ENCODE results near the gene COPZ1.

- TF ChIP-seq, protein P1, sequence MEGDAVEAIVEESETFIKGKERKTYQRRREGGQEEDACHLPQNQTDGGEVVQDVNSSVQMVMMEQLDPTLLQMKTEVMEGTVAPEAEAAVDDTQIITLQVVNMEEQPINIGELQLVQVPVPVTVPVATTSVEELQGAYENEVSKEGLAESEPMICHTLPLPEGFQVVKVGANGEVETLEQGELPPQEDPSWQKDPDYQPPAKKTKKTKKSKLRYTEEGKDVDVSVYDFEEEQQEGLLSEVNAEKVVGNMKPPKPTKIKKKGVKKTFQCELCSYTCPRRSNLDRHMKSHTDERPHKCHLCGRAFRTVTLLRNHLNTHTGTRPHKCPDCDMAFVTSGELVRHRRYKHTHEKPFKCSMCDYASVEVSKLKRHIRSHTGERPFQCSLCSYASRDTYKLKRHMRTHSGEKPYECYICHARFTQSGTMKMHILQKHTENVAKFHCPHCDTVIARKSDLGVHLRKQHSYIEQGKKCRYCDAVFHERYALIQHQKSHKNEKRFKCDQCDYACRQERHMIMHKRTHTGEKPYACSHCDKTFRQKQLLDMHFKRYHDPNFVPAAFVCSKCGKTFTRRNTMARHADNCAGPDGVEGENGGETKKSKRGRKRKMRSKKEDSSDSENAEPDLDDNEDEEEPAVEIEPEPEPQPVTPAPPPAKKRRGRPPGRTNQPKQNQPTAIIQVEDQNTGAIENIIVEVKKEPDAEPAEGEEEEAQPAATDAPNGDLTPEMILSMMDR (IDR thresholded peaks at IDR 0.05; ENCODE audit: poor library complexity), result no peak
- TF ChIP-seq EZH2 (IDR thresholded peaks at IDR 0.05; ENCODE audit: borderline replicate concordance), result no peak
Measured at GRCh38 chr12:54330442-54330841, 5.5 kb downstream of the COPZ1 start.
